WERI-Rb-1 (cell line): ENCODE results near the gene DENND1A.

ENCODE experiments used
- DNase-seq: peaks from one replicate; pipeline ENCODE4 v3.0.0-alpha.2; 2020
- H3K27ac ChIP-seq: fragments of 250-450 bp; sonication (Bioruptor Pico); 2 replicates; pipeline ENCODE4 v1.5.1; 2020; ENCODE audit warnings: mild to moderate bottlenecking, moderate library complexity
- H3K27me3 ChIP-seq: fragments of 250-450 bp; sonication (Bioruptor Pico); 2 replicates; pipeline ENCODE4 v1.5.1; 2021; ENCODE audit warnings: mild to moderate bottlenecking, low read depth, moderate library complexity; ENCODE audit not compliant: insufficient read depth, severe bottlenecking
- H3K36me3 ChIP-seq: fragments of 250-450 bp; sonication (Bioruptor Pico); 2 replicates; pipeline ENCODE4 v1.5.1; 2020; ENCODE audit warnings: mild to moderate bottlenecking, moderate library complexity
- H3K4me3 ChIP-seq: 2 replicates; pipeline ENCODE4 v1.5.1; 2011; ENCODE audit warnings: low read depth, mild to moderate bottlenecking, control low read depth, low read length
- H3K9me3 ChIP-seq: fragments of 250-450 bp; sonication (Bioruptor Pico); 2 replicates; pipeline ENCODE4 v1.5.1; 2021; ENCODE audit warnings: mild to moderate bottlenecking, moderate library complexity; ENCODE audit not compliant: severe bottlenecking
- CTCF ChIP-seq: IDR thresholded peaks from 2 replicates; pipeline ENCODE4 v1.5.1; 2011; ENCODE audit warnings: low read depth, mild to moderate bottlenecking, control low read depth, inconsistent platforms, low read length

The DENND1A gene

DNA sequence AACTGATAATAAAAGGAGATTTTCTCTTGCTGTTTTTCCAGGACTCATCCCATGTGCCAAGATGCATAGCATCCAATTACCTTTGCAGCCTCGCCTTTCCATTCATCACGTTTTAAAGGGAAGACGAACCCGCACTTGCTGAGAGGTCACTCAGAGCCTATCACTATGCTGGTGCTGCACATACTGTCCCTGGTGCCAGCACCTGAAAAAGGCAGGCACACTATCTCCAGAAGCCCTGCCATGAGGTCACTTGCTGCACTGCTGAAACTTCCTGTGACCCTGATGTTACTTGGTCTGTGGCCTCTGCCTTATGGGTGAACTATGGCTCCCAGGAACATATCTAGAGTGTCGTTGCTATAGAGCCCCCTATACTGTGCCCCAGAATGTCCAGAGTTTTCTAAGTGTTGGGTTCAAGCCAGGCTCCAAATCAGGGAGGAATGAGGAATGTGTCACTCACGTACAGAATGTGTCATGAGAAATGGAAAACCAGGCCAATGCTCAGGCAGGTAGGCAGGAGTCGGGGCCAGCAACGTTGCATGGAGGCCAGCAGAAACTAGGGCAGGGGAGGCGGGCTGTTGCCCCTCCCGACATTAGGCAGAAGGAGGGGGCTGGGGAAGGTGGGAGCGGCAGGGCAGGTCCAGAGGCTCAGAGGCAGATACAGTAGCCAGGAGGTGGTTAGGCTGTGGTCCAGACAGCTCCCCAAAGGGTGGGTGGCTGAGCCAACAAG, 311.8 kb downstream of the DENND1A start:
- Histone ChIP-seq H3K27me3 (no peaks in the 10 kb centered on the region), H3K27ac (no peak overlapping the region), H3K4me3 (no peak overlapping the region), H3K9me3 (no peaks in the 10 kb centered on the region), H3K36me3 (no peaks in the 10 kb centered on the region)
- no peak for DNase-seq
- no peak for TF ChIP-seq CTCF

GRCh38 chr9:123617286-123617685, 312.6 kb downstream of the DENND1A start:
- no peak overlapping the region for H3K4me3 ChIP-seq
- no peaks in the 10 kb centered on the region for H3K36me3 ChIP-seq
- H3K27me3 ChIP-seq = no peaks in the 10 kb centered on the region
- no peak for TF ChIP-seq CTCF
- H3K27ac ChIP-seq = no peak overlapping the region
- H3K9me3 ChIP-seq = no peaks in the 10 kb centered on the region
- no peak for DNase-seq

DNA sequence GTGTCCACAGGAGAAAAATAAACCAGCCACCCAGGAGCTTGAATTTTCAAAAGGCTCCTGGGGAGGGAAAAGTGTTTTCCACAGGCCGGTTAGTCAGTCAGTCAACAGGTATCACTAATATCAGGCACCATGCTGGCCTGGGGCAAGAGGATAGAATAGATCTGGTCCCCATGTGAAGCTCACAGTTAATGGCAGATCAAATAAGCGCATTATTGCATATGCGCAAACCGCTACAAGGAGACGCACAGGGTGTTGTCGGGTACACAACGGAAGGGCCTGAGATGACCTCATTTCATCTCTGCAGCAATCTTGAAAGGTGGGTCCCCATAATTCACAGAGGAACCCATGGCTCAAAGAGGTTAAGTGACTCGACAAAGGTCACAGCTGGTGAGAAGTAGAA, 313.2 kb downstream of the DENND1A start:
- Histone ChIP-seq H3K9me3 (no peaks in the 10 kb centered on the region), H3K27me3 (no peaks in the 10 kb centered on the region), H3K27ac (no peak overlapping the region), H3K4me3 (no peak overlapping the region), H3K36me3 (no peaks in the 10 kb centered on the region)
- no peak for DNase-seq
- TF ChIP-seq CTCF = no peak

GRCh38 chr9:123615381-123615780, 314.5 kb downstream of the DENND1A start:
- Histone ChIP-seq H3K27me3 (no peaks in the 10 kb centered on the region), H3K4me3 (no peak overlapping the region), H3K27ac (no peak overlapping the region), H3K36me3 (no peaks in the 10 kb centered on the region), H3K9me3 (no peaks in the 10 kb centered on the region)
- TF ChIP-seq CTCF = no peak
- no peak for DNase-seq

DNA sequence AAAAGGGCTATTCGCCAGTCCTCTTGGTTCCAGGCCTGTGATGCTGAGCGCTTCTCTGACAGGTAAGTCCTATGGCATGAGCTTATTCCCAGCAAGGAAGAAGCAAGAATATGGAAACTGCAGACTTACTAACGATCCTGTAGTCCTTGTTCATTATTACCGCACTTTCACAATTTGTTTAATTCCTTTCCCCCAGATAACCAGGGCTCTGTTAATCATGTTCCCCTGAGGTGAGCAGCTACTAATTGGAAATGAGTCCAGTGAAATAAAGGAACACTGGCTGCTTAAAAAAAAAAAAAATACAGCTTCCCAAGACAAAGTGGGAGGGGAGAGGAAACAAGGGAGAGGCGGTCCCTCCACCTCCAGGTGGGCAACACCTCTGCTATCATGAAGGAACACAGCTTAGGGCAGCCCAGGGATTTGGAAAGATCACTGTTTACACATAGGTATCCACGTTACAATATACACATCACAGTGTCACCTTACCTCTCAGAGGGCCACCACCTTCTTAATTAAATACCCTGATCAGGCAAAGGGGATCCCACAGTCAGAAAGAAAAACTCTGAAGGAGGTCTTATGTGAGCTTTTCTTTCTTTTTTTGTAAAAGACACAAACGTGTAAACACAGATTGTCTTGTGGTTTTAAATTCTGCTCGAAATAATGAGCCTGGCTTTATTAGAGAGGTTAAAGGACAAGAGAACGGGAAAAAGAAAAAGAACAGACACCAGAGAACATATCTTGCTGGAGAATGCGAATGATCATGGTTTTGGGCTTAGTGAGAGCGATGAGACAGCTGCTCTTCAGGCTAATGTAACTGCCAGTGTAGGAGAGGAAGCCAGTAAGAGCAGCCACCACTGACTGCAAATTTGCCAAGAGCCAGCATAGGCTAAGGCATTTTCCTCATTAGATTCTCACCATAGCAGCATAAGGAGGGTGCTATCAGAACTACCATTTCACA, 315.3 kb downstream of the DENND1A start:
- DNase-seq = no peak
- Histone ChIP-seq H3K27me3 (no peaks in the 10 kb centered on the region), H3K9me3 (no peaks in the 10 kb centered on the region), H3K27ac (no peak overlapping the region), H3K36me3 (no peaks in the 10 kb centered on the region), H3K4me3 (no peak overlapping the region)
- TF ChIP-seq CTCF = no peak
